H4 (cell line): ENCODE data around the gene FGGY. TPM values are rescaled to one million over a fixed set of nuclear protein-coding genes. Genes with fewer than 3 reads are reported as not detected.
A peak's percentile ranks its signal among the peaks of the same experiment; 100 is the strongest.
"Not testable (repeated sequence)": the region's sequence is repeated elsewhere in the genome, so short reads cannot be mapped to it uniquely, and the experiment has no call there.

Source experiments
- DNase-seq: peaks from one replicate; pipeline ENCODE4 v3.0.0-alpha.2; 2015; ENCODE audit warnings: low spot score
- total RNA-seq: library from RNA; depleted of rRNA; stranded (reverse); fragments of >200 nt; shearing (Covaris generic); gene quantifications from 2 replicates; pipeline ENCODE4 v1.2.3, GENCODE V29; 2014

The FGGY gene
- total RNA-seq, 1 experiment from 2014 or later = 8.4 TPM

- no peak for DNase-seq
These were observed 146.4 kb downstream of the FGGY start for GRCh38 chr1:59443310-59443709.

- no peak for DNase-seq
These were observed 147.6 kb downstream of the FGGY start for GRCh38 chr1:59444520-59444919.

- DNase-seq = no peak
These were observed 148.1 kb downstream of the FGGY start for GRCh38 chr1:59445040-59445439.

GRCh38 chr1:59446257-59446901 lies 149.5 kb downstream of the FGGY start:
- DNase-seq = peak; percentile 28

GRCh38 chr1:59452026-59452425 lies 155.1 kb downstream of the FGGY start:
- no peak for DNase-seq

DNA sequence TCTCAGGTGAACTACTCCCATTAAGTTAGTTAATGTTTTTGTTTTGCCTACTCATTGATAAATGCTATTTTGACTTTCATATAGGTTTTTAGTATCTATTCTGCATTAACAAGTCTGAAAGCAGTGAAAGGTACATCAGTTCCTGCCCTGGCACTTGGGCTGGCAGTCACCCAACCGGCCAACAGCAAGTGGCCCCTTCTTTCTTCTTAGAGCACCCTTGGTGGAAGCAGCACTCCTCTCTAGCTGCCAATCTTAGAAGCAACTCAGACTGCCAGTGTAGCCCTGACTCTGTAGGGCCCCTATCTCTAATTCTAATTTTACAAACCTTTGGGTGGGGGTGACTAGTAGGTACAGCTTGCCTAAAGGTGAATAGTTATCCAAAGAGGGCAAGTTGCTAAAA lies 155.7 kb downstream of the FGGY start:
- DNase-seq = no peak

- DNase-seq = no peak
These were observed 156.5 kb downstream of the FGGY start for GRCh38 chr1:59453297-59453968.

GRCh38 chr1:59455206-59455605 lies 158.3 kb downstream of the FGGY start:
- no peak for DNase-seq

DNA sequence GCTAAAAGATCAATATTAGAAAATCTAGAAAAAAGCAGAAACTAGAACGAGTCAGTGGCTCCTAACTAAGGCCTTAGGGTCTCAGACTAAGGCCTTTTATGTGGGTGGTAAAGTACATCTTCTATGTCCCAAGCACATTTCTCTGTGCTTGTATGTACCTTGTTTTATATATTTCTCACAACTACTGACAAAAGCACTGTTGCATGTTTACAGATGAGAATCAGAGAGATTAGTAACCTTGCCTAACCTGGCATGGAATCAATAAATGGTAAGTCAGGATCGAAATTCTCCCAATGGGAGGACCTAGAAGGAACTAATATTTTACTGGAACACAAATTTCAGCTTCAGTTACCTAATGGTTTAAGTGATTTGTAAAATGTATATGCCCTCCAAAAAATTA lies 160.9 kb downstream of the FGGY start:
- no peak for DNase-seq

DNA sequence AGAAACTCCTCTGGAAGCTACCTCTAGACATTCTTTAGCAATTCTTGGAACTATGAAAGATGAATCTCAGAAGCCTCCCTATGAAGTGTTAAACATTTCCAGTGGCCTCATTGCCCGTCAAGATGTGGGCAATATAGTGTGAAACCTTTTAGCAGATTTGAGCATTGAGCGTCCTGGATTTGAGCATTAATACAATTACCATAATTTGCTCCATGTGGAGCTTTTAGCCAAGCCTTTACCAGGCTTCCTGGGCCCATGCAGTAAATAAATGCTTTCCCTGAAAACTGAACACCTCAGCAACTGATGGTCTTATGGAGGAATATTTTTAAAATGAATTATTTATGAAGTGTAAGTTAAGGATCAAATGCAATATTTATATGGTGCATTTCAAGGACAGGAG lies 162.0 kb downstream of the FGGY start:
- DNase-seq = no peak

DNA sequence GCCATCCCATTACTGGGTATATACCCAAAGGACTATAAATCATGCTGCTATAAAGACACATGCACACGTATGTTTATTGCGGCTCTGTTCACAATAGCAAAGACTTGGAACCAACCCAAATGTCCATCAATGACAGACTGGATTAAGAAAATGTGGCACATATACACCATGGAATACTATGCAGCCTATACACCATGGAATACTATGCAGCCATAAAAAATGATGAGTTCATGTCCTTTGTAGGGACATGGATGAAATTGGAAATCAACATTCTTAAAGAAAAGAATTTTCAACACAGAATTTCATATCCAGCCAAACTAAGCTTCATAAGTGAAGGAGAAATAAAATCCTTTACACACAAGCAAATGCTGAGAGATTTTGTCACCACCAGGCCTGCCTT lies 166.0 kb downstream of the FGGY start:
- not testable (repeated sequence) for DNase-seq

DNA sequence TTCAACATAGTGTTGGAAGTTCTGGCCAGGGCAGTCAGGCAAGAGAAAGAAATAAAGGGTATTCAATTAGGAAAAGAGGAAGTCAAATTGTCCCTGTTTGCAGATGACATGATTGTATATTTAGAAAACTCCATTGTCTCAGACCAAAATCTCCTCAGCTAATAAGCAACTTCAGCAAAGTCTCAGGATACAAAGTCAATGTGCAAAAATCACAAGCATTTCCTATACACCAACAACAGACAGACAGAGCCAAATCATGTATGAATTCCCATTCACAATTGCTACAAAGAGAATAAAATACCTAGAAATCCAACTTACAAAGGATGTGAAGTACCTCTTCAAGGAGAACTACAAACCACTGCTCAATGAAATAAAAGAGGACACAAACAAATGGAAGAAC lies 168.6 kb downstream of the FGGY start:
- not testable (repeated sequence) for DNase-seq

DNA sequence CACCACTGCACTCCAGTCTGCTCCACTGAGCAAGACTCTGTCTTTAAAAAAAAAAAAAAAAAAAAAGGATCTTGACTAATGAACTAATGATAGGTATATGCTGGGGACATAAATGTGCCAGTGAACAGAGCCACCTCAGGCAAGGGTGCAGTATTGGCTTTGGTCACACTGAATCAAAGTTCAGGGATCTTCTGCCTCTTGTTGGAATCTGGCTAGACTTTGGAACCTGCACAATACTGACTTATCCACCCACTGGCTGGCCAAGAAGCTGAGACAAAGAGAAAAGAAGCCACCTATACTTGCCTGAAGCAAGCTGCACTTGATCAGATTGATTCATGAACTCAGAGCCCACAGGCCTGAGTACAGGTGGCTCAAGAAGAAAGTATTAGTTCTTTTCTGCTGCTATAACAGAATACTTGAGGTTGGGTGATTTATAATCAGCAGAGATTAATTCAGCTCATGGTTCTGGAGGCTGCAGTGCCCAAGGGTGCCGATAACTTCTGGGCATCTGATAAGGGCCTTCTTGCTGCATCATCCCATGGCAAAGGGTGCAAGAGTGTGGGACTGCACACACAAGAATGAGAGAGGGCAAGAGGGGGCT lies 172.0 kb downstream of the FGGY start:
- DNase-seq = no peak

DNA sequence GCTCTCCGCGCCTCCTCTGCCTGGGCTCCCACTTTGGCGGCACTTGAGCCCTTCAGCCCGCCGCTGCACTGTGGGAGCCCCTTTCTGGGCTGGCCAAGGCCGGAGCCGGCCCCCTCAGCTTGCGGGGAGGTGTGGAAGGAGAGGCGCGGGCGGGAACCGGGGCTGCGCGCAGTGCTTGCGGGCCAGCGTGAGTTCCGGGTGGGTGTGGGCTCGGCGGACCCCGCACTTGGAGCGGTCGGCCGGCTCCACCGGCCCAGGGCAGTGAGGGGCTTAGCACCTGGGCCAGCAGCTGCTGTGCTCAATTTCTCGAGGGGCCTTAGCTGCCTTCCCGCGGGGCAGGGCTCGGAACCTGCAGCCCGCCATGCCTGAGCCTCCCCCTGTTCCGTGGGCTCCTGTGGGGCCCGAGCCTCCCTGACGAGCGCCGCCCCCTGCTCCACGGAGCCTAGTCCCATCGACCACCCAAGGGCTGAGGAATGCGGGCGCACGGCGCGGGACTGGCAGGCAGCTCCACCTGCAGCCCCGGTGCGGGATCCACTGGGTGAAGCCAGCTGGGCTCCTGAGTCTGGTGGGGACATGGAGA lies 175.2 kb downstream of the FGGY start:
- DNase-seq = not testable (repeated sequence)

DNA sequence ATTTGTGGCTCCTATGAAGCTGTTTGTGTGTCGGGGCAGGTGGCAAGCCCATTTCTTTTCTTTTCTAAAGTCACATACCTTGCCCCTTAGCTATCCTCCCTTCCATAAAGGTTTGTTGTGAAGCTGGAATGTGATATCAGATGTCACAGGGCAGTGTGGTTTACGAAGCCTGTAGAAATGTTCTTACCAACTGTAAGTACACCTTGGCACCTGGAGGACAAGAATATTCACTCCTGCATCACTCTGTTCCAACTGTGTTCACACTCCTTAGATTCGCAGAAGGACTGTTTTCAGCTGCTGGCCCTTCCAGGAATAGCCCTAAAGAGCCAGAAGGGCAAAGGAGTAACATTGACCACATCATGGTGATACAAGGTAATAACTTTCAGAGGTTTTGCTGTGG lies 176.9 kb downstream of the FGGY start:
- DNase-seq = no peak

GRCh38 chr1:59474496-59474895 lies 177.6 kb downstream of the FGGY start:
- no peak for DNase-seq

GRCh38 chr1:59475737-59476136 lies 178.8 kb downstream of the FGGY start:
- DNase-seq = no peak

DNA sequence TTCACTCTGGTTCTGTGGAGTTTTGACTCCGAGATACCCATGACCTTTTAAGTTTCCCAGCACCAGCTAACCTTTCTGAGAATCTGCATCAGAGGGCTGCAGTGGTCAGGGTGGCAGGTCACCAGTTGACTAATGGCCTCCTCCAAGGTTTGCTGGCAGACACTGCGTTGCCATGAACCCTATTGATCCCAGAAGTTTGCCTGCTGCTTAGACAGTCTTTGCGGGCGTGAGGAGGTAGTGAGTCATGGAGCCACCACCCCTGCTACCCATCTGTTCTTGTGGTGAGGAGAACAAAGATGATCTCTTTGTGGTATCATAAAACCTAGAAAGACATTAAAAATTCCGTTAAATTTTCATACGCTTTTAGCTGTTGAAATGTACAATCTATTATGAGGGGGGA lies 180.4 kb downstream of the FGGY start:
- peak; percentile 52 for DNase-seq

DNA sequence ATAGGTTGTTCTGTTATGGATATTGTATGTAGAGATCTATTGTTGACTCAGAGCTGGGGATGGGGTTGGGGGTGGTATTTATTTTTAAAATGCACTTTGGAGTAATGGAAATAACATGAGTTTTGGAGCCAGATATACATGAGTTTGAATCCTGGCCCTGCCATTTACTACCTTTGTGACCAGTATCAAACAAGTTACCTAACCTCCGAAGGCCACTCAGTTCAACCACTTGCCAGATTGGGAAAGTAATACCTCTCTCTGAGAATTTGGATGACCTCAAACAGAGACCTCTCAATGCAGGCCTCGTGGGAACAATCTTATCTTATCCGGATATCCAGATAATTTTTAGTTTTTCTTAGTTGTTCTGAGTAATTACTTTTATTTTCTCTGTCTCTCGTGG lies 181.0 kb downstream of the FGGY start:
- no peak for DNase-seq

DNA sequence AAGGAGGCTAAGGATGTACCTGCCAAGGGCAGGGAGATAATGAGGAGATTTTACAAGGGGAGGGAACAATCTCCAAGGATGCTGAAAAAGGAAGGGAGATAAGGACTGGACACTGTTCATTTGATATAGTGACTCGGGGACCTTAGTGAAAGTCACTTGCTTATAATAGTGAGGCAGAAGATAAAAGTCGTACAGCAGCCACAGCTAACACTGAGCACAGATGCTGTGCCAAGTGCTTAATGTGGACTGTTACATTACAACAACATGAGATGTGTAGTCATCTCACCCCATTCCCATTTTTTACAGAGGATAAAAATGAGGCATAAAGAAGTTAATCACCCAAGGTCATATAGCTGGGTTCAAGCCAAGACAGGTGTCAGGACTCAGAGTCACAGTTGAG lies 181.9 kb downstream of the FGGY start:
- DNase-seq = no peak

DNA sequence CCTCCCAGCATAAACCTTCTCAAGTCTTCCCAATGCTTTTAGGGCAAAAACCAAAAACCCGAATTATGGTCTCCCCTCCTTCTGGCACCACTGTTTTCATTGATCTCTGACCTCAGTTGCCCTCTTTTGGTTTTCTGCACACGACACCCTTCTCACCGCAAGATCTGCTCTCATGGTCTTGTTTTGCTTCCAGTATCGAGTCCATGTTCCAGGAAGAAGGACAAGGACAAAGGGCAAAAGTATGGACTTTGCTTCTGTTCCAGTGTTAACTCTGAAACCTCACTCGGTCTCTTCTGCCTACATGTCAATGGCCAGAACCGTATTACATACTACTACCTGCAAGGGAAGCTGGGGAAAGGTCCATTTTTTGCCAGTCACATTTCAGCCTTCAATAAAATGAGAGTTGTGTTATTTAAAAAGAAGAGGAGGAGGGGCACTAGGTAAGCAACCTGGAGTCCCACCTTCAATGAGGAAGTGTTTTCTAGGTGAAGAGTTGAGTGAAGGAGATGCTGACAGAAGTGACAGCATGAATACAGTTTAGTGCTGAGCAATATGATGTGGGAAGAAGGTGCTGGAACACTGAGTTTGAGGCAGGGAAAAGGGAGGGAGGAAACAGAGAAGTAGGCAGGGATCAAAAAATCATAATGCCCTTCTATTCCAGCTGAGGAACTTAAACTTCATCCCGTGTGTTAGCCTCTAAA lies 183.4 kb downstream of the FGGY start:
- no peak for DNase-seq

GRCh38 chr1:59481881-59482505 lies 185.1 kb downstream of the FGGY start:
- peak; percentile 72 for DNase-seq
